SW480 (cell line): ENCODE results near the gene CPED1.

Source experiments
- DNase-seq: peaks from one replicate; pipeline ENCODE4 v3.0.0-alpha.2; 2016; ENCODE audit warnings: low spot score

CPED1 gene

DNA sequence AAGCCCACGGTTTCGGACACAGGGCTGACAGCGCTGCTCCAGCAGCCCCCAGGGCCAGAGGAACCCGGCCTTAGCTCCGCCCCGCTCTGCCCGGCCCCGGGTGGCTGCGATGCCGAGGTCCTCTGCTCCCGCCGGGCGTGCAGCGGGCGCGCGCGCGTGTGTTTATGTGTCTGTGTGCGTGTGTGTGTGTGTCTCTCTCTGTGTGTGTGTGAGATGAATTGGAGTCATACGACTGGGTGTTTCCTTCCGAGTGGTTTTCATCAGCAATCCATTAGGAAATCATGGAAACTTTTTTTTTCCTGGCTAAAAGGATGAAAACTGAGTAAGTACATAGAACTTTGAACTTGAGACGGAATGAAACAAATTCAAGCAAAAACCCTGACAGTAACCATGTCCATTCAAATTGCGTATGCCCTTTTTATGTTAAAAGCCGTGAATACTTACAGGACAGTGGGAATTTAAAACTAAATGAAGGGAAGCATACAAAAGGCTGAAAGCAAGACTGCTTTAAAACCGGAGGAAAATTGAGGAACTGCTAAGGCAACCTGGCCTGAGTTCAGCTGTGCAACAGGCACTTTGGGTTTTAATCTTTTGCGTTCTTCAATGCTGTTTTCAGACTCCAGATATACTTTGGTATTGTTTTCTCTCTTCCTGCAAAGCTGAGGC is at the start of gene CPED1:
Gene CPED1 (plus strand): TSS at position 121 of the 666 bp plus-strand sequence. CDS start 911 bp downstream, outside the sequence.
- DNase-seq = peak; percentile 44

- no peak for DNase-seq
These were observed 49.2 kb upstream of the CPED1 start for GRCh38 chr7:120939345-120939744.

DNA sequence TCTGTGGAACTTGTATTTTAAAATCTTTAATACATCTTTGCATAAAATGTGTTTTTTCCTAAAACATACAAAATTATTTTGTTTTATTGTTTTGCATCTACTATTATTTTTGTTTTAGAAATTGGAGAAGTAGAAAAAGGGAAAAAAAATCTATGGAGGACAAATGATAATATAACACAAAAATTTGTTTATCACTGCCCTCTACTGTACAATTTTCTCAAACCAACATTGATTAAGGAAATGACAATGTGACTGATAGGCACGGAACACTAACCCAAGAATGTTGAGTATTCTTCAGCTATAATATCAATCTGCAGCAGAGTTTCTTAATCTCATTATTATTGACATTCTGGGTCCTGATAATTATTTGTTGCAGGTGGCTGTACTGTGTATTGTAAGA is 47.4 kb upstream of the CPED1 start:
- peak; percentile 45 for DNase-seq

GRCh38 chr7:120941856-120942255 is 46.7 kb upstream of the CPED1 start:
- no peak for DNase-seq

GRCh38 chr7:120942861-120943260 is 45.6 kb upstream of the CPED1 start:
- no peak for DNase-seq

GRCh38 chr7:120944826-120945562 is 43.5 kb upstream of the CPED1 start:
- DNase-seq = no peak

DNA sequence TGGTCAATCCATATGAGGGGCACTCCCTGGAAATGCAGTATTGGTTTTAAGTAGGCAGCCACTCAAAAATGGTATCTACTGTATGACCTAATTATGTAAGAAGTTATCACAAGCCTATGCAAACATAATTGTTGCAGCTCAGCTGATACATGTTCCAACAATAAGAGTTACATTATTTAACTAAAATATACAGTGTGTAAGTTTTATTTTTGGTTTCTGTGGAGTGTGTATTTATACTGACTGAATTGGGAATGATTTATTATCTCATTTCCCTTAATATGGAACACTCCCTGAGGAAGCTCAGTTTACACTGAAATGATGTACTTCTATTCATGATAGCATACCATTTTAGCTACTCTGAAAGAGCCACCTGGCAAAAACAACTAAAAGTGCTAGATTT is 40.5 kb upstream of the CPED1 start:
- DNase-seq = no peak

DNA sequence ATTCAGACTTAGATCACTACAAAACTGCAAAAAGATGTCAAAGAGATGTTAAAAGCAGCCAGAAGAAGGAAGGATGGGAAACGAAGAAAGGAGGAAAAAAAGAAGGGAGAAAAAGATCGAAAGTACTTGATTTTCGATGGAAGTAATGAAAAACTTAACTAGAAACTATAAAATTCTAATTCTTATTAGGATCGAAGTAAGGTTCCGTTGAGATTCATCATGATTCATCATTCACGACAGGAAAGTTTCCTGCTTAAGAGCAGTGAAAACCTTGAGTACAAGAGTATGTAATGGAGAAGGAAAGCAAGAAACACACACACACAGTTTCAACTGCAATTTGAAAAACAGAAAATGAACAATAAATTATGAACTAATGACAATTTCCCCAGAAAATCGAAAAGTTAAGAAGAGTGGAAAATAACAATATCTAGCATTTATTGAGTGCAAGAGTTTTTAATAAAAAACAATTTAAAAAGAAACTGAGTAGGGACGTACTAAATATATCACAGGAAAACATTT is 39.1 kb upstream of the CPED1 start:
- peak; percentile 43 for DNase-seq

GRCh38 chr7:120949998-120950538 is 38.4 kb upstream of the CPED1 start:
- no peak for DNase-seq

- DNase-seq = peak; percentile 98
These were observed 37.8 kb upstream of the CPED1 start, which contains the start of gene ING3 for GRCh38 chr7:120950539-120951308. TSS of gene ING3 (plus strand) at chr7:120950777. CDS start at chr7:120950897, 120 bp downstream.

GRCh38 chr7:120951309-120951699 is 37.2 kb upstream of the CPED1 start:
- no peak for DNase-seq

- peak; percentile 16 for DNase-seq
These were observed 36.7 kb upstream of the CPED1 start for GRCh38 chr7:120951826-120952225.

DNA sequence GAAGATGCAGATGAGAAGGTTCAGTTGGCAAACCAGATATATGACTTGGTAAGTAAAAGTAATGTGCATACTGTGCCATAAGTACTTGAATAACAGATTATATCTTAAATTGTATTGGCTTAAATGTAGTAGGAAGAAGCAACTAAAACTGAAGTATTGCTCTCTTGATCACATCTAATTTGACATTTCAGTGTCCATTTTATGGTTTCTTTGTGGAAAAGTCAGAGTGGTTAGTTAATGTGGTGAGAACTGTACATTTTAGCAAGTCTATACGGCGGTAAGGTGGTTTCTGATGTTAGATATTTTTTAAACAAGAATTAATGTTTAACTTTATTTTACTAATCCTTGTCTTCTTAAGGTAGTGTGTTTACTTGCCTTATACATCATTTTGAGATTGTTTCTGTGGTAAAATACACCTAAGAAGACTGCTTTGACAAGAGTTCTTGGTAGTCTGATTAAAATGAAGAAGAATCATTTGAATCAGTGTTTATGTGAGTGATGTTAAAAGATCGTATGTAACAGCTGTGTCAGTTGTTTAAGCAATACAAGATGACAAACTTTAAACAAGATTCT is 32.8 kb upstream of the CPED1 start:
- no peak for DNase-seq

DNA sequence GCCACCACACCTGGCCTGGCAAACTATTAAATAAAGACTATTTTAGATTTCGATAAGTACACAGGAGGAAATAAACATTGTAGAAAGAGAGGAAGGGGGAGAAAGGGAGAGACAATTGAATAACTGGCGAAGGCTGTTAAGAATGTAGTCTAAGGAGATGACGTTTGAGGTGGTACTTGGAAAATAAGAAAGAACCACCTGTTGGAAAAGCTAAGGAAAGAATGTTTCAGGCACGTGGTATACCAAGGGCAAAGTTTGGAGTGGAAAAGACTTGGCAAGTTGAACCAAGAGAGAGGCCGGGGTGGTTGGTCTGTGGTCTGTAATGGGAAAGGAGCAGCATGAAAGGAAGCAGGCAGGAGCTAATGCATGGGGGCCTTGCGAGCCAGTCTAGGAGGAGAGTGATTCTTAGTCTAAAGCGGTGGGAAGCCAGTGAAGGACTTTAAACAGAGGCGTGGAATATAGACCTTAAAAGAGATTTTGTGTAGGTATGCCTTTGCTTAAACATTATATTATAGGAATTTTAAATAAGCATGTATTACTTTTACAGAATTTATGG is 28.5 kb upstream of the CPED1 start:
- no peak for DNase-seq

GRCh38 chr7:120960714-120961113 is 27.8 kb upstream of the CPED1 start:
- no peak for DNase-seq

- DNase-seq = no peak
These were observed 26.8 kb upstream of the CPED1 start for GRCh38 chr7:120961638-120962173.

GRCh38 chr7:120964088-120964487 is 24.4 kb upstream of the CPED1 start:
- DNase-seq = no peak

DNA sequence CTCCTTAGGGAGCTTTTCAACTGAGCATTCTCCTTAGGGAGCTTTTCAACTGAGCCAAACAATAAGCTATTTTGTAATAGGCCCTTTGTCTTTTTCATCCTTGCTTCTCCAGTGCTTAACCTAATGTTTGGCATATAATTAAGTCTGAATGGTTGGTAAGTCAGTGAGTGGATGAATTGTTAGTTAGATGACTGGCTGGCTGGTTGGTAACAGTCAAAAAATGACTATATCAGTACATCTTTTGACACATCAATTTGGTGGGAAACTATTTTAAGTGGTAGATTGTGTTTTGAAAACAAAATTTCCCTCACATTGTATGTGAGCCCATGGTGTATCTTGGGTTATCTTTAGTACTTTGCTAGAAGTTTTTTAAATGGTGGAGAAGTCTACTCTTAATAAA is 21.6 kb upstream of the CPED1 start:
- no peak for DNase-seq

DNA sequence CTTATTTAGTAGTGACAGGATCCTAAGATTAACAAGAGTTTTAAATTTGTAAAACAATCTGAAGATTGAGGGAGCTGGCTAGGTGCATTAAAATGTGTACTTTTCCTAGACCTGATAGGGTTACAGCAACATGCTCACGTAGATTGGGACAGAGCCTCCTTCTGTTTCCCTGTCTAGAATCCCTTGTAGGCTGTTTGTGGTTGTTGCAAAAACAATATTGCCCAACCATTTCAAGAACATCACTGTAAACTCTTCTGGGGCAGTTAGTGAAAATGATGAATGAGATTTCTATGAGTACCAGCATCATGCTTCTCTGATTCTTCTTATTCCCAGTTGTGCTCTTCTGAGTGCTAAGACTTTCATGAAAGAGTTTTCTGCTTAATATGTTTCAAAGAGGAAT is 14.7 kb upstream of the CPED1 start:
- DNase-seq = no peak

DNA sequence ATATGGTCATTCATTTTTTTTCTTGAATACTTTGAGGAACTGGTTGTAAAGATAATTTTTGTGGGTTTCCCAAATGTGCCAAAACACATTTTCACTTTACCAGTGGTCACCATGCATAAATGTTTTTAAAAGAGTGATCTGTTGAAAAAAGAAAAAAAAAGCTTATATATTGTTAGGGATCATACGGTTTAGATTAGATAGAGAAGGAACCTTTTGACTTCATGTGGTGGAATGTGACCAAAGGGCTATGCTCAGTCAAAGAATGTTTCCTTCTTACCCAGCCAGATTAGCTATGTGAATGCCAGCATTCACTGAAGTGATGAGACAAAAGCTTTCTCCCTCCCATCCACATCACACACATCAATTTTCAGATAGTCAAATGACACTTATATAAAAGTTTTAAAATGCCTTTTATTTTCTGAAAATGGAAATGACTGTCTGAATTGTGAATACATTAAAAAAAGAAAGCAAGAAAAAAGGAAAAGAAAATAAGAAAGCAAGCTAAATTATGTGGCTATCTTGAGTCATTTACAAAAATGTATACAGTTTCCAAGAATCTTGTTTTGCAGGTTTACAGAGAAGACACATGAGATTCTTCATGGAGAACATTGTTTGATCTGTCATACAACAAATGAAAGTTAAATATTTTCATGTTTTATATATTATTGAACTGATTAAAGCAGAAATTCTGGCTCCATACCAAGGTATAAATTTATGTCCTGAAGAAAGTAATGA is 8.6 kb upstream of the CPED1 start:
- DNase-seq = no peak

DNA sequence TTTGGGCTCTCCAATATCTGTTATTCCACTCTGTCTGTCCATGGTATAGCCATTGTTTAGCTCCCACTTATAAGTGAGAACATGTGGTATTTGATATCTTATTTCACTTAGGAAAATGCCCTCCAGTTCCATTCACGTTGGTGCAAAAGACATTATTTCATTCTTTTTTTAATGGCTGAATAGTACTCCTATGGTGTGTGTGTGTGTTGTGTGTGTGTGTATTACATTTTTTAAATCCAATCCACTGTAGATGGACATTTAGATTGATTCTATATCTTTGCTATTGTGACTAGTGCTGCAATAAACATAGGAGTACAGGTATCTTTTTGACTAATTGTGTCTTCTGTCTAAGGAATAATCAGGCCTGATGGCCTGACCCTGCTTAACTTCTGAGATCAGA is 7.4 kb upstream of the CPED1 start:
- no peak for DNase-seq
